Measurements from ENCODE around the gene NLN.
"Not testable (repeated sequence)": the region's sequence is repeated elsewhere in the genome, so short reads cannot be mapped to it uniquely, and the experiment has no call there.

NLN gene

GRCh38 chr5:65771266-65771665, 49.3 kb downstream of the NLN start:
- DNase-seq (ENCODE audit: low read depth in 4 of 4, low spot score in 1 of 4) = no peak

DNA sequence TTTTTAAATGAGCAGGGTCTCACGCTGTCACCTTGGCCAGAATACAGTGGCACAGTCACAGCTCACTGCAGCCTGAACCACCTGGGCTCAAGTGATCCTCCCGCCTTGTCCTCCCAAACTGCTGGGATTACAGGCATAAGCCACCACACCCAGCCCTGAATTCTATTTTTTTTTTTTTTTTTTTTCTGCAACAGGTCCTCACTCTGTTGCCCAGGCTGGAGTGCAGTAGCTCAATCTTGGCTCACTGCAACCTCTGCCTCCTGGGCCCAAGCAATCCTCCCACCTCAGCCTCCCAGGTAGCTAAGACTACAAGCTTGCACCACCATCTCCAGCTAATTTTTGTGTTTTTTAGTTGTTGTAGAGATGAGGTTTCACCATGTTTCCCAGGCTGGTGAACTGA, 51.0 kb downstream of the NLN start:
- not testable (repeated sequence) for DNase-seq (ENCODE audit: low read depth in 4 of 4, low spot score in 1 of 4)

- no peak for DNase-seq (ENCODE audit: low read depth in 4 of 4, low spot score in 1 of 4)
Measured at GRCh38 chr5:65774346-65774745, 52.3 kb downstream of the NLN start.

DNA sequence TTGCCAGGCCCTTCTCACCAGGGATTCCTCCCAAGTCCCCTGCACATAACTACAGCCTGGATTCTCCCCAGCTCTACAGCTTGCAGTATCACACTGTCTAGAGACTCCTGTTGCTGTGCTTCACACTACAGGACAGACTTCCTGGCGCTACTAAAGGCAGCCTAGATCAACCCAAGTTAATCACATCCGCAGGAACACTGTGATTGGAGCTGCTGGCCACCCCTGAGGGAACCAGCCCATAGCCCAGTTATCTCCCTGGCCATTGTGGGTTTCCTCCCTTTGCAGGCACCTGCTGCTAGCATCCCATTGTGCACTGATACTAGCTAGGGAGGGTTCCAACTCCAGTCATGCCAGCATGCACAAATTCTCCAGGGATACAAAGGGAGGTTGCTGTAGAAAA, 53.5 kb downstream of the NLN start:
- no peak for DNase-seq (ENCODE audit: low read depth in 4 of 4, low spot score in 1 of 4)

GRCh38 chr5:65776441-65777141, 54.6 kb downstream of the NLN start:
- no peak for DNase-seq (ENCODE audit: low read depth in 4 of 4, low spot score in 1 of 4)

DNA sequence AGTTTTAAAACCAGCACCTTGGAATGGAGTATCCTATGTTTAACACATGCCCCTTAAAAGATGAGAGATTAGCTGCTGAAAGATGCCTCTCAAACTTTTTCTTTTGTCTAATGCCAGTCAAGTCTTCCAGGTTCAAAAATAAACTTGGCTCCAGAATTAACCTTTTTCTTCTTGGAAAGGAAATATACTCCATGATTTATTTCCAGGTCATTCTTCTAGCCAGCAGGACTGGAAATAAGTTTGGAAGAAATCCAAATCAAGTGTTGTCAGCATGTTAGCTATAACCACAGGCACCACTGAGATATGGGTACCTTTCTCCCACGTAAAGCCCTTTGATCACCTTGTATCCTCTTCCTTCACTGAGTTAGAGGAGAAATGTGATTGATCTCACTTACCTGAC, 56.1 kb downstream of the NLN start:
- DNase-seq (ENCODE audit: low read depth in 4 of 4, low spot score in 1 of 4) = no peak

DNA sequence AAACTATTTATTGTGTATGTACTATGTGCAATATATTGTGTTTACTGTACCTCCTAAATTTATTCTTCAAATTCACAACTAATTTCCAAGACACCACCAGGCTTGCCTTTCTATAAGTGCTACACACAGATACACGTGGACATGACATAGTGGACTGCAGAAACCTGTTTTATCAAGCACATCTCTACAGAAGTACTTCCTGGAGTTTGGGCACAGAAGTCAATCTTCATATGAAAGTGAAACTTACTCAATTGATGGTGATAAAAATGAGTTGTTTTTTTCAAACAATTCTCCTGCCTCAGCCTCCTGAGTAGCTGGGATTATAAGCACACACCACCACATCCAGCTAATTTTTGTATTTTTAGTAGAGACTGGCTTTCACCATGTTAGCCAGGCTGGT, 57.6 kb downstream of the NLN start:
- no peak for DNase-seq (ENCODE audit: low read depth in 4 of 4, low spot score in 1 of 4)

DNA sequence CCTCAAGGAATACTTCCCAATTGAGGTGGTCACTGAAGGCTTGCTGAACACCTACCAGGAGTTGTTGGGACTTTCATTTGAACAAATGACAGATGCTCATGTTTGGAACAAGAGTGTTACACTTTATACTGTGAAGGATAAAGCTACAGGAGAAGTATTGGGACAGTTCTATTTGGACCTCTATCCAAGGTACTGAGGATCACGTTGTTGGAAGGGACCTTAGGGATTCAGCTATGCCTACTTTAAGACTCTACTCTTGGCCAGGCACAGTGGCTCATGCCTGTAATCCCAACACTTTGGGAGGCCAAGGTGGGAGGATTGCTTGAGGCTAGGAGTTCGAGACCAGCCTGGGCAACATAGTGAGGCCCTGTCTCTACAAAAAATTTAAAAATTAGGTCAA, 66.3 kb downstream of the NLN start:
- DNase-seq (ENCODE audit: low read depth in 4 of 4, low spot score in 1 of 4) = not testable (repeated sequence)

DNA sequence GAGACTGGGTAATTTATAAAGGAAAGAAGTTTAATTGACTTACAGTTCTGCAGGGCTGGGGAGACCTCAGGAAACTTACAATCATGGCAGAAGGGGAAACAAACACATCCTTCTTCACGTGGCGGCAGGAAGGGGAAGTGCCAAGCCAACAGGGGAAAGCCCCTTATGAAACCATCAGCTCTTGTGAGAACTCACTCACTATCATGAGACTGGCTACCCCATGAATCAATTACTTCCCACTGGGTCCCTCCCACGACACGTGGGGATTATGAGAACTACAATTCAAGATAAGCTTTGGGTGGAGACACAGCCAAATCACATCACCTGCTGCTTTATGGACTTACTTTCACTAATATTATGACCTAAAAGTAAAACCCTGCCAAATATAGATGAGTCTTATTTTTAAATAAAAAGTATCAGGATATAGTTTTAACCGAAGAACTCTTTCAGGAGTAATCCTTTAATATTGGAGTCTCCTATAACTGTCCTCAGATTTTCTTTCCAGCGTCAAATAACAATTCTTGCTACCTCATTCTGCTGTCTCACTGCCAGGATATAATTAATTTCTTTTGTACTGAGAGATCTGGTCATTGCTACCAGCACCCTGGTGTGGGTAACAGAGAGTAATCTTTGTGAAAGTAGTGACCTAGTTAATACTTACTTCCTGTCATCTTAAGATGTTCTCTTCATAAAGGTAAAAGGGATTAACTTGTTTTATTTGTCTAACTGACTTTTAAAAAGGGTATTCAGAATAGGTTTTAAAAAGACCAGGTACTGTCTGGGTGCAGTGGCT, 68.6 kb downstream of the NLN start:
- DNase-seq (ENCODE audit: low read depth in 4 of 4, low spot score in 1 of 4) = peak in 1 of 4 experiments; percentile 23

- DNase-seq (ENCODE audit: low read depth in 4 of 4, low spot score in 1 of 4) = no peak
Measured at GRCh38 chr5:65791712-65792673, 70.0 kb downstream of the NLN start.

- no peak for DNase-seq (ENCODE audit: low read depth in 4 of 4, low spot score in 1 of 4)
Measured at GRCh38 chr5:65796269-65796668, 74.3 kb downstream of the NLN start.

DNA sequence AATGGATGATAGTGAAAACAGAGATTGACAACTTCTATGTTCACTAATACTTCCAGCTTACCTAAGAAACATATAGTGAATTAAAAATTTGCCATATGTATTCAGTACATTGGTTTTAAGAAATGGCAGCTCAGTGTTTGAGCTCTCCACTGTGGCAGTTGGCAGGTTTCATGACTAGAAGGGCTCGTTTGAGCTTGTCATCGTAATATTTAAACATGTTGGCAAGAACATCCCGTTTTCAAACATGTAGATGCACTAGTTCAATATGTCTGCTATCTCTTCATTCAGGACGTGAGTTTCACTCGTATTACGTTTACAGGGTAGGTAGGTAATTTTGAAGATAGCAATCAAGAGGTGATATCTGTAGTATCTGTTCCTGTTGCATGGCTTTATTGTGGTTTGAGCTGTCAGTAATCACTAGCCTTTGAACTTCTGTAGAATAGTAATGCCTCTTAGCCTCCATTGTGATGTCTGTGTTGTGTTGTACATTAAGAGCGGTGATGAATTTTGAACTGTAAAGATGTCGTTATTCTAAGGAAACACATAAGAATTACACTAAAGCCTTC, 74.8 kb downstream of the NLN start:
- DNase-seq (ENCODE audit: low read depth in 4 of 4, low spot score in 1 of 4) = no peak

GRCh38 chr5:65797481-65797880, 75.5 kb downstream of the NLN start:
- DNase-seq (ENCODE audit: low read depth in 4 of 4, low spot score in 1 of 4) = no peak

- no peak for DNase-seq (ENCODE audit: low read depth in 4 of 4, low spot score in 1 of 4)
Measured at GRCh38 chr5:65799857-65800256, 77.9 kb downstream of the NLN start.

DNA sequence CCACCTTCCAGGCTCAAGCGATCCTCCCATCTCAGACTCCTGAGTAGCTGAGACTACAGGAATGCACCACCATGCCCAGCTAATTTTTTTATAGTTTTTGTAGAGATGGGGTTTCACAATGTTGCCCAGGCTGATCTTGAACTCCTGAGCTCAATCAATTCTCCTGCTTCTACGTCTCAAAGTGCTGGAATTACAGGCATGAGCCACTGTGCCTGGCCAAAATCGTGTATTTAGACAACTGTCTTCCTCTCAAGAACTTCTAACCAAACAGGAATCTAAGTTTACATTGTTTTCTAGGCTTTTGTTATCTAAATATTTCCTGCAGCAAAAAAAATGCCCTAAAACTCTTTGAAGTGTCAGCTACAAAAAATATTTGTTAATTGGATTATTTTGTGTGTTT, 78.8 kb downstream of the NLN start:
- no peak for DNase-seq (ENCODE audit: low read depth in 4 of 4, low spot score in 1 of 4)

DNA sequence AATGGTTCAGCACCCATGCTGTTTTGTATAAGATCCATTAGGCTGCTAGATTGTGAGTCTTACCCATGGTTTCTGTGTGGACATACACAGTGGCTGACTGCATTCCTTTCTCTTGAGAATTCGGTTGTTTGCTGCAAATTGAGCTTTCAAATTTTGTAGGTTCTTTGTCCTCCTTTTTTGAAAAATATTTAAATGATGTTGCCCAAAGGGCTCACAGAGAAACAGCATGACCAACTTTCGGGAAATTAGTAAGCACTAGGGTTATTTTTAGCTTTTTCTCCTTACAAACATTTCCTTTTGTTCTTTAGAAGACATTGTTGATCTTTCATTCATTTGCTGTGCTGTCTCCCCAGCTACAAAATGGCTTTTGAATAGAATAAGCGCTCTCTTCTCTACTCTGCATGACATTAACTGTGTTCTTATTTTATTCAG, 79.4 kb downstream of the NLN start:
- DNase-seq (ENCODE audit: low read depth in 4 of 4, low spot score in 1 of 4) = no peak

GRCh38 chr5:65802080-65802479, 80.1 kb downstream of the NLN start:
- DNase-seq (ENCODE audit: low read depth in 4 of 4, low spot score in 1 of 4) = no peak

DNA sequence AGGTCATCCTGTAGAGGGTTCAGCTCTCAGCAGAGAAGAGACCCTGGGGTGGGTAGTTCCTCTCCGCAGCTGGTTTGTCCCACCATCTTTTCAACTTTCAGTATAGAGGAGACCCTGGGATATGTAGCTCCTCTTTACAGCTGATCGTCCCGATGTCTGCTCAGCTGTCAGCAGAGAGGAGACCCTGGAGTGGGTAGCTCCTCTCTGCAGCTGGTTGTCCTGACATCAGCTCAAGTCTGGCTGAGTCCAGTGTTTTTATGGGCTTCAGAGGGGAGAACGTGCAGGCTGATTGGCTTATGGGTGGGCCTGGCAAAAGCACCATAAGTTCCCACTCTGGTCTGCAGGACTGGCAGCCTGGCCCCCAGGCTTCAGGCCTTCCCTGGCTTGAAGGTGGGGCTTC, 80.8 kb downstream of the NLN start:
- DNase-seq (ENCODE audit: low read depth in 4 of 4, low spot score in 1 of 4) = no peak

GRCh38 chr5:65803699-65804391, 81.8 kb downstream of the NLN start:
- no peak for DNase-seq (ENCODE audit: low read depth in 4 of 4, low spot score in 1 of 4)

DNA sequence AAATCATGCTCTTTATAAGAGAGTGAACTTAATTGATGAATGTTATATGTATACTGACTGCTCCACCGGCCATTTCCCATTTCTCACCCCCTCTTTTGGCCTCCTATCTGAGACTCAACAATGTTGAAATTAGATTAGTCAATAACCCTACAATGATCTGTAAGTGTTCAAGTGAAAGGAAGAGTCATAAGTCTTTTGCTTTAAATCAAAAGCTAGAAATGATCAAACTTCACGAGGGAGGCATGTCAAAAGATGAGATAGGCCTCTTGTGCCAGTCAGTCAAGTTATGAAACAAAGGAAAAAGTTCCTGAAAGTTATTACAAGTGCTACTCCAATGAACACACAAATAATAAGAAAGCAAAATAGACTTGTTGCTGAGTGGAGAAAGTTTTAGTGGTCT, 83.1 kb downstream of the NLN start:
- DNase-seq (ENCODE audit: low read depth in 4 of 4, low spot score in 1 of 4) = no peak

DNA sequence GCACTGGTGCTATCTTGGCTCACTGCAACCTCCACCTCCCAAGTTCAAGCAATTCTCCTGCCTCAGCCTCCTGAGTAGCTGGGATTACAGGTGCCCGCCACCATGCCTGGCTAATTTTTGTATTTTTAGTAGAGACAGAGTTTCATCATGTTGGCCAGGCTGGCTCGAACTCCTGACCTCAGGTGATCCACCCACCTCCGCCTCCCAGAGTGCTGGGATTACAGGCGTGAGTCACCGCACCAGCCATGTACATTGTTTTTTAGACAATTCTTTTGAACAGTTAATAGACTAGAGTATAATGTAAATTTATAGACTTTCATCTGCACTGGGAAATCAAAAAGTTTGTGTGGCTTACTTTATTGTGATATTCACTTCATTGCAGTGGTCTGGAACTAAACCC, 85.5 kb downstream of the NLN start:
- DNase-seq (ENCODE audit: low read depth in 4 of 4, low spot score in 1 of 4) = not testable (repeated sequence)
